HEK293T (cell line): ENCODE data around the gene ADAMTSL4.
"Not testable (repeated sequence)": the region's sequence is repeated elsewhere in the genome, so short reads cannot be mapped to it uniquely, and the experiment has no call there.

ENCODE experiments used
- ARNT ChIP-seq: fragments of 450-650 bp; IDR thresholded peaks from 2 replicates; pipeline ENCODE4 v1.6.1; 2017; ENCODE audit warnings: mild to moderate bottlenecking
- BHLHE40 ChIP-seq: fragments of 450-650 bp; IDR thresholded peaks from 2 replicates; pipeline ENCODE4 v1.6.1; 2016; ENCODE audit warnings: mild to moderate bottlenecking, moderate library complexity, borderline replicate concordance
- CTBP1 ChIP-seq: fragments of 450-650 bp; IDR thresholded peaks from 2 replicates; pipeline ENCODE4 v1.6.1; 2016; ENCODE audit warnings: borderline replicate concordance
- ELF4 ChIP-seq: fragments of 450-650 bp; IDR thresholded peaks from 2 replicates; pipeline ENCODE4 v1.6.1; 2017; ENCODE audit warnings: antibody characterized with exemption
- FOXA1 ChIP-seq: fragments of 450-650 bp; IDR thresholded peaks from 2 replicates; pipeline ENCODE4 v1.6.1; 2016; ENCODE audit warnings: mild to moderate bottlenecking
- FOXM1 ChIP-seq: fragments of 450-650 bp; IDR thresholded peaks from 2 replicates; pipeline ENCODE4 v1.6.1; 2017; ENCODE audit warnings: mild to moderate bottlenecking, borderline replicate concordance
- NFRKB ChIP-seq: fragments of 450-650 bp; IDR thresholded peaks from 2 replicates; pipeline ENCODE4 v1.6.1; 2016; ENCODE audit warnings: mild to moderate bottlenecking, moderate library complexity
- SP1 ChIP-seq: fragments of 450-650 bp; IDR thresholded peaks from 2 replicates; pipeline ENCODE4 v1.6.1; 2017
- SUZ12 ChIP-seq: fragments of 450-650 bp; IDR thresholded peaks from 2 replicates; pipeline ENCODE4 v1.6.1; 2016; ENCODE audit warnings: mild to moderate bottlenecking
- ZNF384 ChIP-seq: fragments of 450-650 bp; IDR thresholded peaks from 2 replicates; pipeline ENCODE4 v1.6.1; 2016
- TF ChIP-seq, protein P1 (sequence below): fragments of 450-650 bp; IDR thresholded peaks from 2 replicates; pipeline ENCODE4 v1.6.1; 2016

DNA sequence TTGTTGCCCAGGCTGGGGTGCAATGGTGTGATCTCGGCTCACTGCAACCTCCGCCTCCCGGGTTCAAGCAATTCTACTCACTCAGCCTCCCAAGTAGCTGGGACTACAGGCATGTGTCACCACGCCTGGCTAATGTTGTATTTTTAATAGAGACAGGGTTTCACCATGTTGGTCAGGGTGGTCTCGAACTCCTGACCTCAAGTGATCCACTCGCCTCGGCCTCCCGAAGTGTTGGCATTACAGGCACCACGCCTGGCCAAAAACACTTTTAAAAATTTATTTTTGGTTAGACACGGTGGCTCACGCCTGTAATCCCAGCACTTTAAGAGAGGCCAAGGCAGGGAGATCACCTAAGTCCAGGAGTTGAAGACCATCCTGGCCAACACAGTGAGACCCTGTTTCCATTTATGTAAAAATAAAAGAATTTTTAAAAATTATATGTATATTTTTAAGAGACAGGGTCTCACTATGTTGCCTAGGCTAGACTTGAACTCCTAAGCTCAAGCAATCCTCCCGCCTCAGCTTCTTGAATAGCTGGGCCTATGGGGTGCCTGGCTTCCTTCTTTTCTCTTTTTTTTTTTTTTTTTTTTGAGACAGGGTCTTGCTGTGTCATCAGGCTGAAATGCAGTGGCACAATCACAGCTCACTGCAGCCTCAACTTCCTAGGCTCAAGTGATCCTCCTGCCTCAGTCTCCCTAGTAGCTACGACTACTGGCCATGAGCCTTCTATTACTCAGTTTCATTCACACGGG, 16.2 kb downstream of the ADAMTSL4 start:
- TF ChIP-seq CTBP1, SUZ12, ZNF384, SP1, ARNT, NFRKB, FOXA1, BHLHE40, FOXM1, ELF4: not testable (repeated sequence)
- TF ChIP-seq, protein P1, sequence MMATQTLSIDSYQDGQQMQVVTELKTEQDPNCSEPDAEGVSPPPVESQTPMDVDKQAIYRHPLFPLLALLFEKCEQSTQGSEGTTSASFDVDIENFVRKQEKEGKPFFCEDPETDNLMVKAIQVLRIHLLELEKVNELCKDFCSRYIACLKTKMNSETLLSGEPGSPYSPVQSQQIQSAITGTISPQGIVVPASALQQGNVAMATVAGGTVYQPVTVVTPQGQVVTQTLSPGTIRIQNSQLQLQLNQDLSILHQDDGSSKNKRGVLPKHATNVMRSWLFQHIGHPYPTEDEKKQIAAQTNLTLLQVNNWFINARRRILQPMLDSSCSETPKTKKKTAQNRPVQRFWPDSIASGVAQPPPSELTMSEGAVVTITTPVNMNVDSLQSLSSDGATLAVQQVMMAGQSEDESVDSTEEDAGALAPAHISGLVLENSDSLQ: not testable (repeated sequence)
